PC-9 (cell line): ENCODE results near the gene GRPEL2. TPM values are rescaled to one million over a fixed set of nuclear protein-coding genes. Genes with fewer than 3 reads are reported as not detected.

Source experiments
- BruUV-seq: library from RNA; stranded (reverse); fragments of 400-500 nt; replicated peaks from 2 replicates; lab custom pipeline; 2021; lab: Mats Ljungman, UMichigan
- CTCF ChIA-PET: fragments of 300-600 bp; sonication (Branson Sonifier 250); formaldehyde crosslinking; loops from one replicate; lab custom pipeline; 2022; ENCODE audit warnings: antibody characterized with exemption; lab: Charles Lee
- POLR2A ChIA-PET: fragments of 300-600 bp; sonication (Branson Sonifier 250); formaldehyde crosslinking; loops from one replicate; lab custom pipeline; 2022; ENCODE audit warnings: antibody characterized with exemption; ENCODE audit not compliant: unreplicated experiment; lab: Charles Lee
- DNase-seq, 2 experiments: peaks; one replicate each; pipeline versions ENCODE4 v3.0.0 to v3.0.0-alpha.2; 2015 to 2022; ENCODE audit warnings: mixed read lengths in 1 of 2
- H2AFZ ChIP-seq: fragments of 200-600 bp; sonication (generic); 2 replicates; pipeline ENCODE4 v1.8.1; 2017; ENCODE audit warnings: antibody characterized with exemption
- H3F3A ChIP-seq: fragments of 200-600 bp; sonication (generic); 2 replicates; pipeline ENCODE4 v1.8.1; 2017; ENCODE audit warnings: antibody characterized with exemption, mild to moderate bottlenecking, low read depth; ENCODE audit not compliant: insufficient read depth
- H3K27ac ChIP-seq: fragments of 200-600 bp; sonication (generic); 2 replicates; pipeline ENCODE4 v1.6.1; 2016; ENCODE audit warnings: mixed run types
- H3K27me3 ChIP-seq: fragments of 200-600 bp; sonication (generic); 2 replicates; pipeline ENCODE4 v1.6.1; 2016; ENCODE audit warnings: low read depth, mixed run types; ENCODE audit not compliant: insufficient read depth
- H3K36me3 ChIP-seq: fragments of 200-600 bp; sonication (generic); 2 replicates; pipeline ENCODE4 v1.6.1; 2016; ENCODE audit warnings: low read depth, mixed run types
- H3K4me1 ChIP-seq: fragments of 200-600 bp; sonication (generic); replicated peaks from 2 replicates; pipeline ENCODE4 v1.6.1; 2016; ENCODE audit warnings: mixed run types; ENCODE audit not compliant: insufficient read depth
- H3K4me2 ChIP-seq: fragments of 200-600 bp; sonication (generic); 2 replicates; pipeline ENCODE4 v1.6.1; 2017; ENCODE audit warnings: mixed run types
- H3K4me3 ChIP-seq: fragments of 200-600 bp; sonication (generic); 2 replicates; pipeline ENCODE4 v1.6.1; 2016; ENCODE audit warnings: mixed run types
- H3K79me2 ChIP-seq: fragments of 200-600 bp; sonication (generic); 2 replicates; pipeline ENCODE4 v1.6.1; 2017; ENCODE audit warnings: low read depth, mixed run types
- H3K9me2 ChIP-seq: fragments of 200-600 bp; sonication (generic); 2 replicates; pipeline ENCODE4 v1.8.1; 2017; ENCODE audit warnings: mild to moderate bottlenecking; ENCODE audit not compliant: insufficient read depth
- H3K9me3 ChIP-seq: fragments of 200-600 bp; sonication (generic); 2 replicates; pipeline ENCODE4 v1.8.1; 2016; ENCODE audit warnings: low read depth; ENCODE audit not compliant: insufficient read depth
- H4K20me1 ChIP-seq: fragments of 200-600 bp; sonication (generic); 2 replicates; pipeline ENCODE4 v1.8.1; 2017; ENCODE audit not compliant: insufficient read depth
- EZH2 ChIP-seq: fragments of 200-600 bp; sonication (generic); IDR thresholded peaks from 2 replicates; pipeline ENCODE4 v1.8.0; 2017; ENCODE audit warnings: antibody characterized with exemption, low read depth
- intact Hi-C: fragments of 100-400 bp; cut with micrococcal nuclease; formaldehyde crosslinking; loops from one replicate; pipeline ENCODE4 v1.10.0; 2022; ENCODE audit not compliant: unreplicated experiment
- total RNA-seq: library from RNA; stranded (reverse); gene quantifications from 2 replicates; pipeline ENCODE4 v1.2.3, GENCODE V29; 2021
- TF ChIP-seq, protein P1 (sequence below): fragments of 200-600 bp; sonication (generic); conservative IDR thresholded peaks from 2 replicates; pipeline ENCODE4 v1.6.1; 2017; ENCODE audit warnings: mixed run types, antibody characterized with exemption, mild to moderate bottlenecking, moderate library complexity

The GRPEL2 gene
- total RNA-seq, 1 experiment from 2014 or later: 32.4 TPM

DNA sequence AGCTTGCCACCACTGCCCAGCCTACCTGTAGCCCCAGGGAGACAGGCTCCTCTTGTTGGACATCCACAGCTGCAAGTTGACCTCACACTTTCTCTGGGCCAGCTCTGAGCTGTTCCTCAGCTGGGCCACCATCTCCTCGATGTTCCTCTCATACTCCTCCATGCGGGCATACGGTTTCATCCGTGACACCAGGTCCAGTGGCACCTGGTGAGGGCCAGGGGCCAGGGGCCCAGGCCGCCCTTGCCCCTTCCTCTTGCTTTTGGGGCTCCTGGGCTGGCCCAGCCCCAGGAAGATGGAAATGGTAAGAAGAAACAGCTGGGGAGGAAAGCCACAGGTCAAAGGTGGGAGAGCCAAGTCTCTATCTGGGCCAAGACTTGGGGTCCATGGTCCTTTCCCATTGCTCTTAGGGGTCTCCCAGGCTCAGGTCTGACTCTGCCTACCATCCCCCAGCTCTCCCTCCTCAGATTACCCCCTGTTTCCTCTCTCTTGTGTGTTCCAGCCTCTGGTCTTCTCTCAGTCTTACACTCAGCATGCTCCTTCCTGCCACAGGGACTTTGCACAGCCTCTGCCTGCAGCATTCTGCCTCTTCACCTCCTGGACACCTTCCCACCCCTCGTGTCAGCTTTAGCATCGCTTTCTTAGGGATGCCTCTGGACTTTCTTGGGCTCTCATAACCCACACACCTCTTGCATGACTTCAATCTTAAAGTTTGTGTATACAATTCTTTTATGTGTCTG, 31.6 kb downstream of the GRPEL2 start:
- intact Hi-C loops: no loop called here
- no TSS peak for BruUV-seq

DNA sequence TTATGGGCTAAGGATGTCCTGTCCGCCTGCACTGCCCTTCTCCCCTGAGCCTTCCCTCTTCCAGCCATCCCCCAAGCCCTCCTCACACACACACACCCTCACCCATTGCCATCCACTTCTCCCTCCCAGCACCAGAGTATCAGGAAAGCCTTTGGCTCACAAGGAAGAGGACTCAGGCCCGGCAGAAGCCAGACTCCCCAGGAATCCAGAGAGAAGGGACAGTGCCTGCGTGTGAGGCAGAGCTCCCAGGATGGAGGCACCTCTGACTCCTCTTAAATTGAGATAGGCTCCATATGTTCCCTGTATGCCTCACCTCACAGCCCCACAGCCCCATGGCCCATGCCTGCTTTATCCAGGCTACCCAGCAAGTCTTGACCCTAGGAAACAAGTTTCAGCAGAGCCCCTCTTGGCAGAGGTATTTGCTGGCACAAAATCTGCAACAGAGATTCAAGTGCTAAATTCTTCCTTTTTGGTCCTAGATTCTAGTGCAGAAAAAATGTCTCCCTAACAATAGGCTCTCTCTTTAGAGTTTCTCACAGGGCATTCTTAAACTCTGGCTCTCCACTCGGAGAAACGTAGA, 33.0 kb downstream of the GRPEL2 start:
- H3K4me2 ChIP-seq: no peak overlapping the region
- no peaks in the 10 kb centered on the region for H3K27me3 ChIP-seq
- no peaks in the 10 kb centered on the region for H3K9me3 ChIP-seq
- no peaks in the 10 kb centered on the region for H4K20me1 ChIP-seq
- H3F3A ChIP-seq: no peaks in the 10 kb centered on the region
- BruUV-seq: no TSS peak
- no peak overlapping the region for H2AFZ ChIP-seq
- H3K4me3 ChIP-seq: no peak overlapping the region
- no peaks in the 10 kb centered on the region for H3K4me1 ChIP-seq
- no peak overlapping the region for H3K27ac ChIP-seq
- intact Hi-C loops: no loop called here
- no peak for DNase-seq
- ChIA-PET CTCF (no interaction called here), POLR2A (no interaction called here)
- H3K9me2 ChIP-seq: no peaks in the 10 kb centered on the region
- no peaks in the 10 kb centered on the region for H3K79me2 ChIP-seq
- no peaks in the 10 kb centered on the region for H3K36me3 ChIP-seq
- TF ChIP-seq EZH2: no peak
- TF ChIP-seq, protein P1, sequence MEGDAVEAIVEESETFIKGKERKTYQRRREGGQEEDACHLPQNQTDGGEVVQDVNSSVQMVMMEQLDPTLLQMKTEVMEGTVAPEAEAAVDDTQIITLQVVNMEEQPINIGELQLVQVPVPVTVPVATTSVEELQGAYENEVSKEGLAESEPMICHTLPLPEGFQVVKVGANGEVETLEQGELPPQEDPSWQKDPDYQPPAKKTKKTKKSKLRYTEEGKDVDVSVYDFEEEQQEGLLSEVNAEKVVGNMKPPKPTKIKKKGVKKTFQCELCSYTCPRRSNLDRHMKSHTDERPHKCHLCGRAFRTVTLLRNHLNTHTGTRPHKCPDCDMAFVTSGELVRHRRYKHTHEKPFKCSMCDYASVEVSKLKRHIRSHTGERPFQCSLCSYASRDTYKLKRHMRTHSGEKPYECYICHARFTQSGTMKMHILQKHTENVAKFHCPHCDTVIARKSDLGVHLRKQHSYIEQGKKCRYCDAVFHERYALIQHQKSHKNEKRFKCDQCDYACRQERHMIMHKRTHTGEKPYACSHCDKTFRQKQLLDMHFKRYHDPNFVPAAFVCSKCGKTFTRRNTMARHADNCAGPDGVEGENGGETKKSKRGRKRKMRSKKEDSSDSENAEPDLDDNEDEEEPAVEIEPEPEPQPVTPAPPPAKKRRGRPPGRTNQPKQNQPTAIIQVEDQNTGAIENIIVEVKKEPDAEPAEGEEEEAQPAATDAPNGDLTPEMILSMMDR: no peak

More for the DNA sequence above, 31.6 kb downstream of the GRPEL2 start:
- H3K9me2 ChIP-seq: no peaks in the 10 kb centered on the region
- no peaks in the 10 kb centered on the region for H3K79me2 ChIP-seq
- ChIA-PET POLR2A (no interaction called here), CTCF (interaction anchor here (0.6 to 0.7 kb wide), 4 partner anchors 55 to 196 kb away, joined by 3 to 5 read pairs (median 3); no protein-coding TSS in a partner anchor)
- no peaks in the 10 kb centered on the region for H3K9me3 ChIP-seq
- H3K27ac ChIP-seq: no peak overlapping the region
- no peak for DNase-seq
- H3K4me1 ChIP-seq: no peaks in the 10 kb centered on the region
- H3K27me3 ChIP-seq: no peaks in the 10 kb centered on the region
- no peaks in the 10 kb centered on the region for H3F3A ChIP-seq
- no peak overlapping the region for H3K4me3 ChIP-seq
- no peaks in the 10 kb centered on the region for H3K36me3 ChIP-seq
- H3K4me2 ChIP-seq: no peak overlapping the region
- no peak for TF ChIP-seq EZH2
- TF ChIP-seq, protein P1: no peak
- no peak overlapping the region for H2AFZ ChIP-seq
- H4K20me1 ChIP-seq: no peaks in the 10 kb centered on the region

DNA sequence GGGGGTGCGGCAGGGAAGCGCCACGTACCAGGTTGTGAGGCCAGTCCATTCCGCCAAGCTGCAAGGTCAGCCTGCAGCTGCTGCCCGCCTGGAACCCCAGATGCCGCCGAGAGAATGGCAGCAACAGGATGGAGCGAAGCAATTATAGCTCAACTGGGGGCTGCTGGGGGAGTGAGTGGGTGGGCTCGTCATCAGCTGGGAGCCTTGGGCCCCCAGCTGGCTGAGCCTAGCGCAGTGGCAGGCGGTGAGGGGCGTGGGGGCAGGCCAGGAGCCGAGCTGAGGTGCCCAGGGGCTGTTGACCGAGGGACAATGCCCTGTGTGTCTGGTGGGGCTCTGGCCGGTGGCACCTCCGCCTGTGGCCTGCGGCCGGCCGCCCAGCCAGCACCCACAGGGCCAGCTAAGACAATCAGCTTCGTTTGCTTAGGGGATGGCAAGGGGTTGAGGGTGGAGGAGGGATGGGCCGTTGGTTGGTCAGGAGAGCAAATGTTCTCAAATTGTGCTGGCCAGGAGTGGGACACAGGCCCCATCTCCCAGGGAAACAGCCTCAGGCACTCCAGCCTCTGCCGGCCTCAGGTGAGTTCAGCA, 34.0 kb downstream of the GRPEL2 start, which contains the start of gene IL17B:
IL17B (minus strand) TSS at position 116 of the 585 bp plus-strand sequence; CDS start at position 49, 67 bp downstream.
- Histone ChIP-seq H2AFZ (no peak within 1 kb of the TSS), H3K4me2 (no peak within 1 kb of the TSS), H3K79me2 (no peaks in the 10 kb centered on the region), H3K9me3 (no peaks in the 10 kb centered on the region), H3K36me3 (no peaks in the 10 kb centered on the region), H3K9me2 (no peaks in the 10 kb centered on the region), H3F3A (no peaks in the 10 kb centered on the region), H4K20me1 (no peaks in the 10 kb centered on the region), H3K4me1 (no peaks in the 10 kb centered on the region), H3K27ac (no peak within 1 kb of the TSS), H3K4me3 (no peak within 1 kb of the TSS), H3K27me3 (no peaks in the 10 kb centered on the region)
- intact Hi-C loops: no loop called here
- ChIA-PET POLR2A (no interaction called here), CTCF (interaction anchor here (0.6 to 0.9 kb wide), 3 partner anchors 7 to 70 kb away, joined by 3 to 7 read pairs (median 3); no protein-coding TSS in a partner anchor)
- no peak for TF ChIP-seq EZH2
- TF ChIP-seq, protein P1: no peak
- no peak for DNase-seq
- no TSS peak for BruUV-seq
